Limb (tissue), 2 donors: ENCODE measurements around the gene OR4S2.

ENCODE experiments used
- DNase-seq, 2 donors: peaks; one replicate each; pipeline ENCODE4 v3.0.0-alpha.2; 2016; ENCODE audit errors: extremely low spot score in 2 of 2

The OR4S2 gene, protein sequence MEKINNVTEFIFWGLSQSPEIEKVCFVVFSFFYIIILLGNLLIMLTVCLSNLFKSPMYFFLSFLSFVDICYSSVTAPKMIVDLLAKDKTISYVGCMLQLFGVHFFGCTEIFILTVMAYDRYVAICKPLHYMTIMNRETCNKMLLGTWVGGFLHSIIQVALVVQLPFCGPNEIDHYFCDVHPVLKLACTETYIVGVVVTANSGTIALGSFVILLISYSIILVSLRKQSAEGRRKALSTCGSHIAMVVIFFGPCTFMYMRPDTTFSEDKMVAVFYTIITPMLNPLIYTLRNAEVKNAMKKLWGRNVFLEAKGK

DNA sequence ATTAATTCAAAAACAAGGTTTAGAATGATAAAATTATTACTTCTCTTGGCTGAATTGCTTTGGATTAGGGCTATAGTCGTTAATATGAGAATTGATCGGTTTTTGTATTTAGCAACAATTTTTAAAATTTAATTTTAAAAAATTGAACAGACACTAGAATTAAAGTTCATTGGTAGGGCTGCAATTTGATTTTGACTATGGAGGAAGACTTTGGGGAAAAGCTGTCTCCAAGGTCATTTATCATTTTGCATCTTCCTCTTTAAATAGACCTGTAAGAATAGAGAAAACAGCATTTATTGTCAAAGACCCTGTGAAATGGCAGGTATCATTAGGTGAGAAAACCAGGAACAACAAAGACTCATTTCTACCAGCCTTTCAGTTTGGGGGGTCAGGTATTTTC, at the start of gene OR4S2:
OR4S2 (plus strand) TSS at position 301 of the 400 bp plus-strand sequence. CDS start 2,577 bp downstream, outside the sequence.
- no peak for DNase-seq

DNA sequence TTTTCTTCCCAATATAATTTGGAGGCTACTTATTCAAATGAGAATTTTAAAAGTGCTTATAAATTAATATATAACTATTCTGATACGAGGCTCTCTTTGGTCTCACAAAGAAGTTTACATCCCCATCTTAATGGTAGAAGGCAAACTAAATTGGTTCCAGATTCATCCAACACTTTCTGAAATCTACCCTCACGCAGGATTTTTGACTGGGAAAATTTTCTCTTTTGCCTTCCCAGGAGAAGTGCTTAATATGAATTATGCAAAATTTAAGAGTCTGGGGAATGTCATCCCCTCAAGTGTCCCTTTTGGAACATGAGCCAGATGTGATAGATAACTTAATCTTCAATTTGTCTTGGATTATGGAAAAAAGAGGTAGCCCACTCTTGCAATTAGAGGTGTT, 40.6 kb upstream of the OR4S2 start, which contains the start of gene OR4C11:
OR4C11 (minus strand) TSS at position 101 of the 400 bp plus-strand sequence. CDS start 3,272 bp downstream, outside the sequence.
- DNase-seq: no peak

DNA sequence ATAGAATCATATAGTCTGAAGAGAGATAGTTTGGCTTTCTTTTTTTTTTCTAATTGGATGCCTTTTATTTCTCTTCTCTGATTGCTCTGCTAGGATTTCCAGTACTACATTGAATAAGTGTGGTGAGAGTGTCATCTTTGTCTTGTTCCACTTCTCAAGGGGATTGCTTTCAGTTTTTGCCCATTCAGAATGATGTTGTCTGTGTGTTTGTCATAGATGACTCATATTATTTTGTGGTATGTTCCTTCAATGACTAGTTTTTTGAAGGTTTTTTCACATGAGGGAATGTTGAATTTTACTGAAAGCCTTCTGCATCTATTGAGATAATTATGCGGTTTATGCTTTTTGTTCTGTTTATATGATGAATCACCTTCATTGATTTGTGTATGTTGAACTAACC, 23.6 kb upstream of the OR4S2 start:
- DNase-seq: no peak

DNA sequence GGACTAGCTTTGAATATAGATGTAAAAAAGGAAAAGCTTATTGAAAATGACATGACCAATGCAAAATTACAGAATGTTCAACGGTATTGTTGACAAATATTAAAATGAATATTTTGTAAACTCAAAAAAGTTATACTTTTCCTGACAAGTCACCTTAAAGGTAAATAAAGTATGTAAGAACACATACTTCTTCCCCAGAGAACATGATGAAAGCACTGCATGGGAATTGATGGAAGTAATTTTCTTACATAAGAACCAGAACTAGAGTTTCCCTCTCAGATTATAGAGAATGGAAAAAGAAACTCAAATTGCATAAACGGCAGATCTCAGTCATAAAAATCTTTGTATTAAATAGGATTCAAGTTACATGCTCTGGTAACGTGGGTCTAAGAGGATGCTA, 13.3 kb upstream of the OR4S2 start, which contains the start of gene OR4P4:
OR4P4 (plus strand) TSS at position 301 of the 400 bp plus-strand sequence.
- DNase-seq: no peak

DNA sequence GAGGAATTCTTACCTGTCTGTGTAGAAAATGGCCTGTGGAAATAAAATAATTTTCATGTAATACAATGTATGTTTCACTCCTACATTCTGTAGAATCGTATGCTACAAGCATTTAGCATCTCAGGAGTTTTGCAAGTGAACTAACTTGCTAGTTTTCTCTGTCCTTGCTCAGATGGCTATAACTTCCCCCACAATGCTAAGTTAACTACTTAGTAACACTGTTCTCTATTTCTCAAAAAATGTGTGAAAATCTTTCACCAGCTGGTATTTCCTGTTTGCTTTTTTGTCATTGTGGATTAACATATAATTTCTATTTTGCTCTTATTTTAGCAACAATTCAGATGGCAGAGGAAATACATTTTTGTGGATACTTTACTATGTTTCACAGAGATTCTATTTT, 4.4 kb downstream of the OR4S2 start:
- no peak for DNase-seq

DNA sequence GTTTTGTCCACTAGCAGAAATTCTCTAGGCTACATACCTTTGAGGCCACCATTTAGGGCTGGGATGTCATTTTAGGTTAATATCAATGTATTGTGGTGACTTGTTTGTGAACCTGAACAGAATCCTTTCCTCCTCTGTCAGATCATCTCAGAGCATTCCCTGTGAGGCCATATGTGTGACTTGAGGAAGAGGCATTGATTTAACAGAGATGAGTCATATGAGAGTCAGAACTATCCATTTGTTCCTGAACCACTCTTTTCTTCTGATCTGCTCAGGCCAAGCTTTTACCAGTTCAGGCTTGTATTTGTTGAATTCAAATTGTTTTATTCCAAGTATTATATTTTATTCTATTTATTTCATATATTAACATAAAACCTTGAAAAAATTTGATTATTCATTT, 7.0 kb downstream of the OR4S2 start:
- no peak for DNase-seq

DNA sequence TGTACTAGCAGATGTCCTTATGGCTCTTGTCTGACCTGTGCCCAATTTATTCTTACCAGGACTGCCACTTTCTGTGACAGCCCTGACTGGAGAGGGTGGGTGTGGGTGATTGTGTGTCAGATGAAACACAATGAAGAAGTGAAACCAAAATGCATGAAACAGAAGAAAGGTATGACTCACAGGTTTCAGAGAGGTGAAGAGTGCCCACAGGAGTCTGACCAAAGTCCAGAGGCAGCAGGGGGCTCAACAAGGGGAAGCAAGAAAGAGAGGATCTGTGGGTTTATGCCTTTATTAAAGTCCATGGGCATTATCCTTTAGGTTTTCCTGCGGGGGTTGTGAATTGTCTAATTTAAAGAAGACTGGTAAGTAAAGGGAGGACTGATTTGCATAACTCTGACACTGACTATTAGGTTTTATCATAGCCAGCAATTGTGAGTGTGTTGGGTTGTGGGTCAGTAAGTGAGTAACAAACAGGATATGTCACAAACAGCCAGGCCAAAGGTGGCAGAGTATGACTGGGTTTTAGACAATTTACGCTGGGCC, 10.0 kb downstream of the OR4S2 start:
- no peak for DNase-seq

DNA sequence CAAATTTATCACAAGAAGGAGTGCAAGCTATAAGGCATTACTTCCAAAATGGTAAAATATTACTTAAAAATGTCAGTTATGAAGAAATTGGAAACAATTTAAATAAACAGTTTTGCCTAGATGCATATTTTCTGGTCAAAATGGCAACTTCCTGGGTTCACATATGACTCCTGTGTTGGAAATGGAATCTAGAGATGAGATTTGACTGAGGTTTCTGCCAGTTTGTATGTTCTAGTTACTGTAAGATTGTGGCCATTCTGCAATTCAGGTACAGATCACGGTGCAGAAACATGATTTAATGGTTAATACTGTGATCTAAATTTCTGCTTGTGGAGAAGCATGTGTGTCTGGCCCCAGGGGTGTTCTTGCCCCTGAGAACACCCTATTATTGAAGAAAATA, 10.5 kb downstream of the OR4S2 start:
- no peak for DNase-seq

DNA sequence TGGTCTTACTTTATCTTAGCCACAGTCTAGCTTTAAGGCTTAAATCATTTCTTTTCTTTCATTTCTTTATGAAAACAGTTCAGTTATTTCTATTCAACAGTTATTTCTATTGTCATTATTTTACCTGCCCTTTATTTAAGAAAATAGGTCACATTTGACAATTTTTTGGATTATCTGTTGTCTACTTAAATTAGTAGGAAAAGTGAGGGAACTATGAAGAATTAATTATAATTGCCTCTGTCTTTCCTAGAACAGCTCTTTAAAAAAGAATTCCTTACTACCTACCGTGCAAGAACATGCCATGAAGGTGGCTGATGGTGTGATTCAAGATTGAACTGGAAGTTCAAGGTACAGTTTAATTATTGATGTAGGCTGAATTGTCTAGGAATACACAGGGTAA, 13.8 kb downstream of the OR4S2 start, which contains the start of gene OR4C6:
OR4C6 (plus strand) TSS at position 301 of the 400 bp plus-strand sequence. CDS start 2,966 bp downstream, outside the sequence.
- DNase-seq: no peak

DNA sequence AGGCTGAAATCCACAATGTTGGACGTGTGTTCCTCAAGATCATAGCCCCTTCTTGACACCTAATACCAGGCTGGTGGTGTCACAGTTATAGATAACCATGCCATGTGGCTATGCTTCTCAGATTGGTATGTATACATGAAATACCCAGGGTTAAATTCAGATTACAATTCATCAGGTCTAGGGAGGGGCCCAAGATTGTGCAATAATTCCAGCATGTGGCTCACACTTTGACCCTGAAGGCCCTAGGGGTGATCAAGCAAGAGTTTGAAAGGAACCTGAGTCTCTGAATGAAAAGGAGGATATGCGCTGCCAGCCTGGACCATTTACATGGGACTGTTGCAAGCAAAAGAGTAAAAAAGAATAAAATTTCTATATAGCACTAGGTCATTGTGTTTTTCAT, 21.2 kb downstream of the OR4S2 start:
- no peak for DNase-seq

DNA sequence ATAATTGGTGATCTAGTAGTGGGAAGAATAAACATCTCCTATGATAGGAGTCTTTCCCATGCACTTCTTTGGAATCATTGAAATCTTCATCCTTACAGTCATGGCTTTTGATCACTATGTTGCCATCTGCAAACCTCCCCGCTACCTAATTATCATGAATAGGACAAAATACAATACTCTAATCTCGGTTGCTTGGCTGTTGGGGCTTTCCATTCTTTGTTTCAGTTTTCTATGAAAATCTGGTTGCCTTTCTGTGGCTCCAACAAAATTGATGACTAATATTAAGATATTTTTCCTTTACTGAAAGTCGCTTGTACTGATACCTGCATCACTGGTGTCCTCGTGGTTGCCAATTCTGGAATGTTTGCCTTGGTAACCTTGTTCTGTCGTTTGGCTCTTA, 25.7 kb downstream of the OR4S2 start:
- DNase-seq: no peak

DNA sequence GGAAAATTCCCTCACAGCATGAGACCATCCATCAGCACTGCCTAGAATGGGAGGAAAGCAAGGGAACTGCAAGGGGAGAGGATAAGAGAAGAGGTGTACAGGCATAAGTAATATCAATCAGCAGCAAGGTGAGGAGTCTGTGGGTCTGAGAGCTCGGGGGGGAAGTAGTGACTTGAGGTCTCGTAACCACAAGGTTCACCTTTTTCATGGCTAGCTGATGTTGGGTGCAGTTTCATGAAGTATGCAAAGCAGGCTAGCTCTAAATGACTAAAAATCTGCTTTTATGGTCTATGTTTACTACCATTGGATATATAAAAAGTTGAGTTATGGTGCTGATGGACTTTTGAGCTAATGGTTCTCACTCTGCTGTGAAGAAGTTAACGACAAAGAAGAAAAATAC, 49.7 kb downstream of the OR4S2 start:
- no peak for DNase-seq

DNA sequence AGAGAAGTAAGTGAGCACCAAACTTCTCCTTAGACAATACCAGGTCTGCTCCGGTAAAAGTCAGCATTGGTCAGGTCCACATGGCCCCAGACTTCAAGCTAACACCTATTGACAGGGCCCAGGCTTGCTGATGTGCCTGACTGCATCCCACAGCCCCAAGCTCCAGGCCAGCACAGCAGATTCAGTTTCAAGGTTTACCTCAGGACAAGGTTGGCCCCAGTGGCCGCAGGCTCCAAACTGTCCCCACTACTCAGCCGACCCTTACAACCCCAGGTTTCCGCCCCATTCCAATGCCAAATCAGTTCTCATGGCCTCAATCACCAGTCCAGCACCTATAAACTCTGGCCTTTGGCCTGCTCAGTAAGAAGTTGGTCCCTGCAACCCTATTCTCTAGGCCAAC, 53.3 kb downstream of the OR4S2 start:
- no peak for DNase-seq
